ENCODE results near the gene CXADR.

DNA sequence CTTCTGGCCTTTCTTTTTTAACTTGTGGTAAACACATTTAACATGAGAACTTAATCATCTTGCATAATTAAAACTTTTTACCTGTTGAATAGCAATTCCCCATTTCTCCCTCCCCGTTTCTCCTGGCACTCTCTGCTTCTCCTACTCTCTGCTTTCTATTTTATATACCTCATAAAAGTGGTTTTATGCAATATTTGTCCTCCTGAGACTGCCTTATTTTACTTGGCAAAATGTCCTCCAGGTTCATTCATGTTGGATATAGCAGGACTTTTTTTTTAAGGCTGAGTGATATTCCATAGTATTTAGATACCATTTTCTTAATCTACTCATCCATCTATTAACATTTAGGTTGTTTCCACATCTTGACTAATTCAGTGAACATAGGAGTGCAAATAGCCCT is 64.9 kb downstream of the CXADR start:
- TF ChIP-seq CTCF (IDR thresholded peaks at IDR 0.05) (no peak), ZFX (IDR thresholded peaks at IDR 0.05; ENCODE audit: borderline replicate concordance) (no peak)

All from 22Rv1 (cell line).